Rectal smooth muscle tissue (tissue), 1 donor: ENCODE data around the gene ZGRF1.

Source experiments
- H3K27ac ChIP-seq: one replicate; pipeline ENCODE4 v1.7.0; 2013; ENCODE audit warnings: low read depth, low read length, inconsistent platforms
- H3K27me3 ChIP-seq: one replicate; pipeline ENCODE4 v1.7.0; 2013; ENCODE audit warnings: low read length; ENCODE audit not compliant: control insufficient read depth, insufficient read depth
- H3K36me3 ChIP-seq: one replicate; pipeline ENCODE4 v1.7.0; 2013; ENCODE audit warnings: low read length; ENCODE audit not compliant: control insufficient read depth, insufficient read depth
- H3K4me1 ChIP-seq: one replicate; pipeline ENCODE4 v1.7.0; 2013; ENCODE audit warnings: low read length; ENCODE audit not compliant: control insufficient read depth, insufficient read depth
- H3K4me3 ChIP-seq: one replicate; pipeline ENCODE4 v1.7.0; 2013; ENCODE audit warnings: low read length
- H3K9ac ChIP-seq: one replicate; pipeline ENCODE4 v1.7.0; 2013; ENCODE audit warnings: low read length

The ZGRF1 gene

DNA sequence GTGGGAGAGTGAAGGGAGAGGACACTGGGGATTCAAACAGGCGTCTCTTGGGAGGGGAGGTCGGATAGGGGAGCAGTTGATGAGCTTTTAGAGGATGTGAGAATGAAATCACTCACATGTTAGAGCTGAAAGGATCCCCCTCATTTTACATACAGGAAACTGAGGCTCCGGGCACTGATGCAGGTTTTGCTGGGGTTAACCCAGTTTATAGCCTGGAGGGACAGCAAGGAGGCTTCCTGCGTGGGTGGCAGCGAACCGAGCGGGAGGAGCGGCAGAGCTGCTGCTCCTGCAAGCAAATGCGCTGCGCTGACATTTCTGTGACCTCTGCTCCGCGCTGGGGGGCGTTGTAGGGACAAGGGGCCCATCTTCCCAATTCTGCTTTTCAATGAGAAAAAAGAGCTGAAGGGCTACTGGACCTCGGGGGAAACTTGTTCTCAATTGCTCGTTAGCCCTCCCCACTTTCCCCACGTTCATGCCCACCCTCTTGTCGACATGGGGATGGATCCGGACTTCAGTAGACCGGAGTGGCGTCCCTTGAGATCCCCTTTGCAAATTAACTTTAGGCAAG lies 119.6 kb downstream of the ZGRF1 start:
- H3K36me3 ChIP-seq, result no peaks in the 10 kb centered on the region
- no peak overlapping the region for H3K27ac ChIP-seq
- peaks cover 58% of the 10 kb centered on the region for H3K27me3 ChIP-seq
- peak overlapping the region; percentile 10 for H3K4me3 ChIP-seq
- H3K4me1 ChIP-seq, result no peaks in the 10 kb centered on the region
- H3K9ac ChIP-seq, result no peak overlapping the region

DNA sequence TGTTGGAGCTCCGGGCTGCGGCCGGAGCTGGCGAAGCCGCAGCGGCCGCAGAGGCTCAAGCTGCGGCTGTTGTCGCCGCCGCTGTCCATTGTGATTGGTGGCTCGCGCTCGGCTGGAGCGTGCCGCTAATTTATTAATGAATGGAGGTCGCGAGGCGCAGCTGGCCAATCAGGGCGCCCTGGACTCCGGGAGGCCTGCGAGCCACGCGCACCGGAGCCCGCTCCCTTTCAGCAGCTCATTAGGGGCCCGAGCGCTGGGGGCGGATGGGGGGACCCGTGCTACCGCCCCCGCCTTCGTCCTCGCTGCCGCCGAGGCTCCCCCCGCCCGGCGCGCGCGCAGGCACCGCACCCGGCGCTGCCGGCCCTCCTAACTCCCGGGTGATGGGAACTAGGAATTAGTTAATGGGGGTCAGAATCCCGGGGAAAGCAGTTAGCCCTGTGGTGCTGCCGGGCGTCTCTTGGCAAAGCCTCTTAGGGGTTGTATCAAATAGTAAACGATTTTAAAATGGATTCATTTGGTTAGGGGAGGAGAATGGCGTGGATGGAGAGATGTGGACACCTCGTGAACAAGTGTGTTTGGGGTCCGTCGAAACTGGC lies 120.1 kb downstream of the ZGRF1 start:
- Histone ChIP-seq H3K4me1 (no peaks in the 10 kb centered on the region), H3K9ac (no peak overlapping the region), H3K27ac (no peak overlapping the region), H3K36me3 (no peaks in the 10 kb centered on the region), H3K27me3 (peaks cover 55% of the 10 kb centered on the region), H3K4me3 (peak overlapping the region; percentile 10)

- Histone ChIP-seq H3K27me3 (peaks cover 56% of the 10 kb centered on the region), H3K27ac (no peak within 1 kb of the TSS), H3K4me1 (no peaks in the 10 kb centered on the region), H3K4me3 (peak within 1 kb of the TSS; percentile 82), H3K9ac (no peak within 1 kb of the TSS), H3K36me3 (no peaks in the 10 kb centered on the region)
These were observed 120.6 kb downstream of the ZGRF1 start, which contains the start of gene NEUROG2 for GRCh38 chr4:112516066-112516470. NEUROG2 (minus strand) TSS chr4:112516180; CDS start chr4:112515475, 705 bp downstream.

DNA sequence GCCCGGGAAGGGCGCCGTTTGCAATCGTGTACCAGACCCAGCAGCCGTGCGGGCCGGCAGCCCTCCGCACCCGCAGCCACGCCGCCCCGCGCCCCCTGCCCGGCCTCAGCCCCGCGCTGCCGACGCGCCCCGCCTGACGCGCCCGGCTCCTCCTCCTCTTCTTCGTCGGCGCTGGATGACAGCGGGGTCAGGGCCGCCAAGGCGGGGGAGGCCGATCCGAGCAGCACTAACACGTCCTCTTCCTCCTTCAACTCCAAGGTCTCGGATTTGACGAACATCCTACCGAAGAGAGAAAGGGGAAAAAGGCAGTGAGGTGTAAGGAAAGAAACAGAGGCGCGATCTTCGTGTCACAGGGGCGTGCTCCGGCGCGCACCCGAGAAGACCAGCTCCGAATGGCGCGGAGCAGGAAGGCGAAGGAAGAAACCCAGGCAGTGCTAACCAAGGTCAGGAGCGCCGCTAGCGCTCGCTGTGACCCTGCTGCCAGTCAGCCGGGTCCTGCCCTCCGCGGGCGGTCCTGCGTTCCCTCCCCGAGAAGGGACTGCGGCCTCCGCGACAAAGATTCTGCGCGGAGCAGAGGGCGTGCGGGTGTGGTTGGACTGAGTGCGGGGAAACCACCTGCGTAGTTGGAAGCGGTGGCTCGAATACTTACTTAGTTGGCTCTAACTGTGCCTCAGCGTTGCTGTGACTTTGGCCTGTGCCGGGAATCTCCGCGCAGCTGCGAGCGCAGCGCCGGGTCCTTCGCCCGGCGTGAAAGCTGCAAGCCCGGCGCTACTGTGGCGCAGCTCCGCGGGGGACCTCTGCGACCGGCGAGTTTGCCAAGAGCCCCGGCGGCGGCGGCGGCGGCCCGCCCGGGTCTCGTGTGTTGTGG lies 121.3 kb downstream of the ZGRF1 start:
- Histone ChIP-seq H3K27ac (no peak overlapping the region), H3K9ac (no peak overlapping the region), H3K4me1 (peaks cover 4% of the 10 kb centered on the region), H3K36me3 (no peaks in the 10 kb centered on the region), H3K27me3 (peaks cover 56% of the 10 kb centered on the region), H3K4me3 (peak overlapping the region; percentile 82)

DNA sequence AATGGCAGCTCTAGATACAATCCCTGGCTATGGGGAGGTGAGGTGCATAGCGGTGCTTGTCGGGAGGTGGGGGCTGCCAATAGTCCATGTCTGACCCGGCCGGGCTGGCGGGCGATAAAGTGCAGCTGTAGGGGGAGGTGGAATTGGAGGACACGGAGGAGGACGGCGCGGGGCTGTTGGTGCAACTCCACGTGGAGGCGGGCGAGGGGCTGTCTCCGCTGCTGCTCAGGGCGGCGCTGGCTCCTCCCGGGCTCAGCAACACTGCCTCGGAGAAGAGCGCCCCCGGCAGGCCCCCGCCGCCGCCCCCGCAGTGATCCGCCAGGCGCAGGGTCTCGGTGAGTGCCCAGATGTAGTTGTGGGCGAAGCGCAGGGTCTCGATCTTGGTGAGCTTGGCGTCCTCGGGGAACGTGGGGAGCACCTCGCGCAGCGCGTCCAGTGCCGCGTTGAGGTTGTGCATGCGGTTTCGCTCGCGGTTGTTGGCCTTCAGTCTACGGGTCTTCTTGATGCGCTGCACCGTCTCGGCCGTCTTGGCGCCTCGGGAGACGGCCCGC lies 122.0 kb downstream of the ZGRF1 start:
- Histone ChIP-seq H3K36me3 (no peaks in the 10 kb centered on the region), H3K4me3 (peak overlapping the region; percentile 82), H3K27ac (no peak overlapping the region), H3K9ac (no peak overlapping the region), H3K4me1 (peaks cover 4% of the 10 kb centered on the region), H3K27me3 (peaks cover 53% of the 10 kb centered on the region)

DNA sequence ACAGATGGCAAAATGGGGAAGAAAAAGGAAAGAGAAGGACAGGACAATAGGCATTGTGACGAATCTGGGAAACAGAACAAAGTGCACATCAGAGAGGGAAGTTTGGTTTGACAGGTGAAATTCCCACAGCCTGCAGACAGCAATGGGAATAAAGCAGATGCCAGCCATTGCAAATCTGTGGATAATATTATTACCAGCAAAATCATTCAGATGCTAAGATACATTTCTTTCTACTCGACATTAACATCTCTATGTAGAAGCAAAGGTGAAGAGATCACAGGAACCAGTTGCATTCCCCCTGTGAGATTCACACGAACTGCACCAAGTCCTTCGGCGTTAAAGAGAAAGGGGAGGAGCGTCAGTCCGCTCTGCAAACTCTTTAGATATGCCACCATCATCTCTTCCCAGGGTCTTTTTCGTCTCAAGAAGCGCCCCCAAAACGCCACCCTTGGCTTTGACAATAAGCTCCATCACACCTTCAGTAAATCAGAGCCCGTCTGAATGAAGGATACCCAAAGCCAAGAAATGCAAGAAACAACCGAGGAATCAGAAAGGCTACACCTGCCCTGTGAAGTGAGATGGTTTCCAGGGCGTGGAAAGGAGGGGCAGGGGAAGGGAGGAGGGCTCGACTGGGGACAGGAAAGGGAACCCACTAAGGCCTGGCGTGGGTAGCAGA lies 122.6 kb downstream of the ZGRF1 start:
- Histone ChIP-seq H3K27ac (no peak overlapping the region), H3K4me3 (peak overlapping the region; percentile 82), H3K4me1 (peaks cover 4% of the 10 kb centered on the region), H3K9ac (no peak overlapping the region), H3K36me3 (no peaks in the 10 kb centered on the region), H3K27me3 (peaks cover 55% of the 10 kb centered on the region)

GRCh38 chr4:112511803-112512118 lies 124.9 kb downstream of the ZGRF1 start:
- H3K4me3 ChIP-seq, result no peak overlapping the region
- H3K4me1 ChIP-seq, result peaks cover 4% of the 10 kb centered on the region
- H3K27ac ChIP-seq, result no peak overlapping the region
- no peak overlapping the region for H3K9ac ChIP-seq
- H3K36me3 ChIP-seq, result no peaks in the 10 kb centered on the region
- H3K27me3 ChIP-seq, result peaks cover 45% of the 10 kb centered on the region

DNA sequence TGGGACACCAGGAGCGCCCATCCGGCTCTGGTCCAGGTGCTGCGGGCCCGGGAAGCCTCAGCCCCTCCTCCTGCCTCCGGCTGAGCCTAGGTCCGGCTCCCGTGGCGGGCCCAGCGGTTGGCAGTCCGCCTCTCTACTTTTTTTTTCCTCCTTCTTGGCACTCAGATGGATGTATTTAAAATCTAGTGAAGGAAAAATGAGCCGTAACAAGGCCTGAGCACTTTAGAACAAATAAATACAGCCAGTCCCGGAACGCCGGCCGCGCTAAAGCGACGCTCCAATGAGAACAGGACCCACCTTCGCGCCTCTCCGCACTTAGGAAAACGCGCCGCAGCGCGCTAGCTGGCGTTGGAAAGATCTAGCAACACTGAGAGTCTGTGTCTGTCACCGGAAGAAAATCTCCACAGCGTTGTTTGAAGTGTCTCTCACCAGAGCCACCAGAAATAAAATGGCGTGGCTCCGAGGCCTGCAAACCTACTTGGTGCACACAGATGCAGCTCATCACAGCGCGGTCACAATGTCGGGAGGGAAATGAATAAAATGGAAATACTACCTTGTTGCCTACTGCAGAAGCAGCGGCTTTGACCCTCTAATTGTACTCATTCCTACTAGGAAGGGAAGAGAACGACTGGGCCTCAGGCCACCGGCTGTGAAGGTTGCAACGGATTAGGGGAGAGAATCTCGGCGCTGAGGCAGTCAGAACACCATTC lies 125.5 kb downstream of the ZGRF1 start:
- Histone ChIP-seq H3K27me3 (peaks cover 46% of the 10 kb centered on the region), H3K9ac (no peak overlapping the region), H3K36me3 (no peaks in the 10 kb centered on the region), H3K4me3 (peak overlapping the region; percentile 34), H3K4me1 (peaks cover 4% of the 10 kb centered on the region), H3K27ac (no peak overlapping the region)

GRCh38 chr4:112510291-112511092 lies 126.2 kb downstream of the ZGRF1 start:
- H3K27ac ChIP-seq, result no peak overlapping the region
- no peaks in the 10 kb centered on the region for H3K36me3 ChIP-seq
- H3K4me3 ChIP-seq, result peak overlapping the region; percentile 34
- no peak overlapping the region for H3K9ac ChIP-seq
- peaks cover 44% of the 10 kb centered on the region for H3K27me3 ChIP-seq
- H3K4me1 ChIP-seq, result peaks cover 4% of the 10 kb centered on the region

DNA sequence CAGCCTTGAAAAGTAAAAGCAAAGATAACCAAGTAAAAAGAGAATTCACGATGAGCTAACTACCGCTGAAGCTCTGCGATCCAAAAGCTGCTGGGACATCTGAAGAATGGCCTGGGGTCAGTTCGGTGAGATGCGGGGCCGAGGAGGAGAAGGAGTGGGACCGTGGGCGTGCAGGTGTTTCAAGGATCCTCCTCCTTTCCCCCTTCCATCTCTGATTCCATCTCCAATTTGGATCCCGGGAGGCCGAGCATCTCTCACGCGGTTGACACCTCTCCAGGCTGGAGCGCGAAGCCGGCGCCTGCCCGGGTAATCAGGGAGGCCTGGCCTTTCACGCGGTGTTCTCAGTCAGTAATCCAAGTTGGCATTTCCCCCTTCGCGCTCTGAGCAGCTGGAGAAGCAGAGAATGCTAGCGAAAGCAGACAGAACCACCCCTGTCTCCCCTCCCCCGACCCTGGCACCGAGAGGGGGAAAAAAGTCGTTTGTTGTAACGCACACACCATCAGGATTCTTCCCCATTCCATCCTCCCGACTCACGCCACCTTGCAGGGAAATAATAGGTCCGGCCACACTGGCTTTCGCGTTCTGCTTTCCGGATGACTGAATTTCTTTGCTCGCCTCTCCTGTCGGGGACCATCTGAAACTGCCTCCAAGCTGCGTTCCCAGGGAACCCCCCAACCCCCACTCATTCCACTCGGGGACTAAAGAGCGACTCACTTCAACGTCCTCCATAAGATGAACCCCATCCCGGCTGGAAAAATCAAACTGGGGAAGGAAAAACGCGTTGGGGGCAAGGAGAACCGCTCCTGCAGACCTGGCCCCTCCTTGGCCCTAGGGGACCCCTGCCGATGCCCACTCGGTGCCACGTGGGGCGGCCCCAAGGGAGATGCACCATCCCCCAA lies 127.2 kb downstream of the ZGRF1 start:
- Histone ChIP-seq H3K27ac (no peak overlapping the region), H3K4me1 (peaks cover 4% of the 10 kb centered on the region), H3K9ac (no peak overlapping the region), H3K27me3 (peaks cover 39% of the 10 kb centered on the region), H3K36me3 (no peaks in the 10 kb centered on the region), H3K4me3 (peak overlapping the region; percentile 49)
